ENCODE data around the gene SCD. TPM values are rescaled to one million over a fixed set of nuclear protein-coding genes. Genes with fewer than 3 reads are reported as not detected.
"Not testable (repeated sequence)": the region's sequence is repeated elsewhere in the genome, so short reads cannot be mapped to it uniquely, and the experiment has no call there.

SCD gene
- total RNA-seq (2022) (449 and 457 TPM in 2 replicates), Bru-seq, nascent RNA (percentile 96 among the genes with signal in this experiment), BruChase-seq, experiment 1, labeled RNA remaining after a 2-hour chase (percentile 99 among the genes with signal in this experiment), BruChase-seq, experiment 2, labeled RNA remaining after a 6-hour chase (percentile 100 among the genes with signal in this experiment)
- long read RNA-seq, full-length matches to known transcripts = 283 of 461 reads
- long read RNA-seq, partial matches to known transcripts = 16 of 461 reads
- long read RNA-seq, other reads (novel, unspliced or antisense) = 162 of 461 reads

- no peak for TF ChIP-seq CTCF (IDR thresholded peaks at IDR 0.05; ENCODE audit: insufficient read depth in 1 of 2, low read depth in 1 of 2, low read length in 1 of 2, severe bottlenecking in 1 of 2, unreplicated experiment in 1 of 2)
- H3K4me1 Mint-ChIP-seq (ENCODE audit: low read depth, unreplicated experiment) = peaks cover 43% of the 10 kb centered on the region
- H3K4me1 ChIP-seq = peaks cover 31% of the 10 kb centered on the region
- peak within 1 kb of the TSS; percentile 90 for H3K4me3 ChIP-seq (ENCODE audit: low read depth, low read length)
- ChIA-PET POLR2A (interaction anchor here (0.5 to 5.2 kb wide), 9 partner anchors 13 to 1284 kb away, joined by 3 to 155 read pairs (median 7); partner anchors contain the start of gene HIF1AN), CTCF (interaction anchor here (0.7 to 2.0 kb wide), 13 partner anchors 11 to 258 kb away, joined by 3 to 18 read pairs (median 8); partner anchors contain the start of gene HIF1AN)
- no peaks in the 10 kb centered on the region for H3K27me3 Mint-ChIP-seq (ENCODE audit: insufficient read depth, unreplicated experiment)
- no TSS peak for BruUV-seq (replicated peaks)
- no peaks in the 10 kb centered on the region for H3K9me3 Mint-ChIP-seq (ENCODE audit: unreplicated experiment)
- DNase-seq = peak; percentile 94 to 95
- H3K4me3 Mint-ChIP-seq (ENCODE audit: unreplicated experiment) = peak within 1 kb of the TSS; percentile 96
- H3K36me3 Mint-ChIP-seq (ENCODE audit: insufficient read depth, unreplicated experiment) = peaks cover 52% of the 10 kb centered on the region
- H3K27me3 ChIP-seq (replicated peaks; ENCODE audit: control insufficient read depth, insufficient read depth, low read length) = no peaks in the 10 kb centered on the region
- intact Hi-C loops (cut with micrococcal nuclease; ENCODE audit: unreplicated experiment) = loop anchor here (1.0 to 2.0 kb wide), 2 partner anchors 14 to 26 kb away; no protein-coding TSS in a partner anchor
- peaks cover 9% of the 10 kb centered on the region for H3K36me3 ChIP-seq (ENCODE audit: control insufficient read depth, insufficient read depth, low read length)
- no peaks in the 10 kb centered on the region for H3K9me3 ChIP-seq
- H3K27ac Mint-ChIP-seq (ENCODE audit: unreplicated experiment) = peak within 1 kb of the TSS; percentile 75
Measured at GRCh38 chr10:100346765-100347567, at the start of gene SCD. Gene SCD, plus strand, starts transcription at chr10:100347233. Its CDS starts 272 bp downstream, at chr10:100347505.

- Histone ChIP-seq H3K36me3 (ENCODE audit: control insufficient read depth, insufficient read depth, low read length) (no peaks in the 10 kb centered on the region), H3K4me3 (ENCODE audit: low read depth, low read length) (no peak overlapping the region), H3K27me3 (replicated peaks; ENCODE audit: control insufficient read depth, insufficient read depth, low read length) (no peaks in the 10 kb centered on the region), H3K9me3 (no peaks in the 10 kb centered on the region), H3K4me1 (peaks cover 29% of the 10 kb centered on the region)
- ChIA-PET POLR2A (no interaction called here), CTCF (no interaction called here)
- Mint-ChIP-seq H3K9me3 (ENCODE audit: unreplicated experiment) (peaks cover 21% of the 10 kb centered on the region), H3K4me3 (ENCODE audit: unreplicated experiment) (no peak overlapping the region), H3K27ac (ENCODE audit: unreplicated experiment) (no peak overlapping the region), H3K36me3 (ENCODE audit: insufficient read depth, unreplicated experiment) (peaks cover 6% of the 10 kb centered on the region), H3K4me1 (ENCODE audit: low read depth, unreplicated experiment) (peaks cover 31% of the 10 kb centered on the region), H3K27me3 (ENCODE audit: insufficient read depth, unreplicated experiment) (peaks cover 4% of the 10 kb centered on the region)
- no peak for DNase-seq
- intact Hi-C loops (cut with micrococcal nuclease; ENCODE audit: unreplicated experiment) = no loop called here
- no peak for TF ChIP-seq CTCF (IDR thresholded peaks at IDR 0.05; ENCODE audit: insufficient read depth in 1 of 2, low read depth in 1 of 2, low read length in 1 of 2, severe bottlenecking in 1 of 2, unreplicated experiment in 1 of 2)
- no TSS peak for BruUV-seq (replicated peaks)
Measured at GRCh38 chr10:100297242-100297641, 49.8 kb upstream of the SCD start.

- H3K27me3 ChIP-seq (replicated peaks; ENCODE audit: control insufficient read depth, insufficient read depth, low read length); H3K36me3 Mint-ChIP-seq (ENCODE audit: insufficient read depth, unreplicated experiment); H3K27me3 Mint-ChIP-seq (ENCODE audit: insufficient read depth, unreplicated experiment); H3K36me3 ChIP-seq (ENCODE audit: control insufficient read depth, insufficient read depth, low read length); H3K4me3 ChIP-seq (ENCODE audit: low read depth, low read length); CTCF ChIA-PET; H3K4me3 Mint-ChIP-seq (ENCODE audit: unreplicated experiment); H3K9me3 ChIP-seq; POLR2A ChIA-PET; BruUV-seq (replicated peaks): not testable (repeated sequence)
- DNase-seq = peak; percentile 90
- intact Hi-C loops (cut with micrococcal nuclease; ENCODE audit: unreplicated experiment) = loop anchor here (1.0 to 2.0 kb wide), 2 partner anchors 14 to 34 kb away; partner anchors contain the start of genes BLOC1S2 and CWF19L1
- Mint-ChIP-seq H3K4me1 (ENCODE audit: low read depth, unreplicated experiment) (peaks cover 27% of the 10 kb centered on the region), H3K27ac (ENCODE audit: unreplicated experiment) (peak overlapping the region; percentile 53), H3K9me3 (ENCODE audit: unreplicated experiment) (peaks cover 21% of the 10 kb centered on the region)
- peaks cover 29% of the 10 kb centered on the region for H3K4me1 ChIP-seq
Measured at GRCh38 chr10:100301123-100301522, 45.9 kb upstream of the SCD start.

All from Caco-2 (cell line).